Islet precursor cell (in vitro differentiated cells): ENCODE data around the gene QPCT.
"Not testable (repeated sequence)": the region's sequence is repeated elsewhere in the genome, so short reads cannot be mapped to it uniquely, and the experiment has no call there.

Experiments used
- DNase-seq: peaks from one replicate; pipeline ENCODE4 v3.0.0-alpha.2; 2018

Gene QPCT

DNA sequence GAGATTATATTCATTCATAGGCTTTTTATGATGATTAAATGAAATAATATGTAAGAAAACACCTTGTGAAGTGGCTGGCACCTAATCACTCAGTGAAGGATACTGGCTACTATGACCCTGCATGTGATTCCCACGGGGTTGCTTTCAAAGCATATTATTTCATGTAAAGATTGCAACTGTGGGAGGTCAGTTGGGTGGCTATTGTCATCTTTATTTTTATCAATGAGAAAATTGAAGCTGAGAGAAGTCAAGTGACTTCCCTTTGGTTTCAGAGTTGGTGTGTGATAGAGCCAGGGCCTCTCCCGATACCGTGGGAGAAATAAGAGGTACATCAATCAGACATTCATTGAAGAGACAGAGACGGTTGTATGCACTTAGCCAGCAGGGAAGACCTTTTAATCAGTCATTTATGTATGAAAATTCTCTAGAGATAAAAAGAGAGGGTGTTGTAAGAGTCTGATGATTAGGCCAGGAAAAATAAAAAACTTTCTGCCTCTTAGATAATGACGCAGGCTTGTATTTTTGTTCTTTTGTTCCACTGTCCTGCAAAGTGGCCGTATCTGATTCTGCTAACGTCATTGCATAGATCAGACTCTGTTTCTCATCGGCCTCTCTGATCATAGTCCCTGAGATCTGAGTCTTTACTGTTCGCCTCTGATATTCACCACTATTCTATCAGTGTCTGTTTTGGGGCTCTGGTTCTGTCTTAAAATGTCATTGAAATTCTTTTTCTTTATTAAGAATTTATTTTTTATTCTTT is 50.5 kb downstream of the QPCT start:
- no peak for DNase-seq

DNA sequence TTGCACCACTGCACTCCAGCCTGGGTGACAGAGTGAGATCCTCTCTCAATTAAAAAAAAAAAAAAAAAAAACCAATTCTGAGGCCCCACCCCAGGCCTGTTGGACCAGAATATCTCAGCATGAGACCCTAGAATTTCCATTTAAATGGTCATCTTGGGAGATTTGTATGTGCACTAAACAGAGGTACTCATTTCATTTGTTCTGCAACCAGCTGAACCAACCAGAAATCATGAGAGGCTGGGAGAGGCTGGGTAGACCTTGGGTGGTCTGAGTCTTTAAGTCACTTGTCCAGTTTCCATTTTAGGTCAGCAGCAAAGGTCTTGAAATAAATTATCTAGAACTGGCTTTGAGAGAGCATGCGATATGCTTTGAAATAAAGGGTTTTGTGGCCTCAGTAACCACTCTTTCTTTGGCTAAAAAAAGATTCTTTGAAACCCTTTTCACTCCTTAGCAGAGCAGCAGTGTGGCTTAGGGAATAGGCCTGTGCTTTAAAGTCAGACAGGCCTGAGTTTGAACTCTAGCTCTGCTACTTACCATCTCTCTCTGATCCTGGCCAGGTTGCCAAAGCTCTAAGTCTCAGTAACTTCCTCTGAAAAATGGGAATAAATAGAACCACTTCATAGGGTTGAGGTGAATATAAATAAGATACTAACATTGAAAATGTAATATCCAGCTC is 52.6 kb downstream of the QPCT start:
- no peak for DNase-seq

DNA sequence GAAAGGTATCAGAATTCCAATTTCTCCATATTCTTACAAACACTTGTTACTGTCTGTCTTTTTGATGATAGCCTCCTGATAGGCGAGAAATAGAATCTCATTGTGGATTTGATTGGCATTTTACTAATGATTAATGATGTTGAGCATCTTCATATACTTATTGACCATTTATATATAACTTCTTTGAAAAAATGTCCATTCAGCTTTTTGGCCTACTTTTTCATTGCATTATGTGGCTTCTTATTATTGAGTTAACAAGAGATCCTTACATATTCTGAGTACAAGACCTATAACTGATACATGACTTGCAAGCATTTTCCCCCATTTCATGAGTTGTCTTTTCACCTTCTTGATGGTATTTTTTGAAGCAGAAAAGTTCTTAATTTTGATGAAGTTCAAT is 54.6 kb downstream of the QPCT start:
- no peak for DNase-seq

DNA sequence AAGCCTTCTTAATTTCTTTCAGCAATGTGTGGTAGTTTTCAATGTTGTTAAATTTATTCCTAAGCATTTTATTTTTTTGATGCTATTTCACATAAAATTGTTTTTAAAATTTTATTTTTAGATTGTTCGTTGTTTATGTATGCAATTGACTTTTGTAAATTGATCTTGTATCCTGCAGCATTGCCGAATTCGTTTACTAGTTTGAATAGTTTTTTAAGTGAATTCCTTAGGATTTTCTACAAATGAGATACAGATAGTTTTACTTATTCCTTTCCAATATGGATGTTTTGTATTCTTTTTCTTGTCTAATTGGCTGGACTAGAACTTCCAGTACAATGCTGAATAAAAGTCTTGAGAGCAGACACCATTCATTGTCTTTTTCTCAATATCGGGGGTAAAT is 55.6 kb downstream of the QPCT start:
- no peak for DNase-seq

DNA sequence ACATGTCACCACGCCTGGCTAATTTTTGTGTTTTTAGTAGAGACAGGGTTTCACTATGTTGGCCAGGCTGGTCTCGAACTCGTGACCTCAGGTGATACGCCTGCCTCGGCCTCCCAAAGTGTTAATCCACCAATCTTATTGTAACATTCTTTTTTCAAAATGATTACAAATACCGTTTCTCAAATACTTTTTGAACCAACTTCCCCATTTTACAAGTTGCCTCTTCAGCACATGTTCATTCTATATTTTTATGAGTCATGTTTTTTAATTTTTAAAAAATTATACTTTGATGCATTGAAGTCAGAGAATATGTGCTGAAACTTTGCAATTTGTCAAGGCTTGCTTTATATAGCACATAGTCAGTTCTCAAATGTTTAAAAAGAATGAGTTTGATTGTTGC is 58.2 kb downstream of the QPCT start:
- DNase-seq = no peak

DNA sequence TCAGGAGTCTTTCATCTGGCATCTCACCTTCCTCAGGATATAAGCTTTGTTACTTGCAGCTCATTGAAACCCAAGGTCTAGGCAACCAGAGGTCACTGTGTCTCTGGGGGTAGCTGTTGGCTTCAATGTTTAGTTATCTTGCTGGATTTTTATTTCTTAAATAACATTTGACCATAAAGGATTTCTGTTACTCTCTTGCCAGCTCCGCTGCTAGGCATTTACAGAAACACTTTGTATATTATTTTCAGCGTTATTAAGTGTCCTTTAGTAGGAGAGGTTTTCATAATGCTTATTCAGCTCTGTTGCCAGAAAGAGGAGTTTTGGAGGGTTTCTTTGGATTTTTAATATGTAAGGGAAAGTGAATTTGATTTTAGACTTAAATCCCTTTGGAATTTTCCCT is 61.4 kb downstream of the QPCT start:
- DNase-seq = no peak

DNA sequence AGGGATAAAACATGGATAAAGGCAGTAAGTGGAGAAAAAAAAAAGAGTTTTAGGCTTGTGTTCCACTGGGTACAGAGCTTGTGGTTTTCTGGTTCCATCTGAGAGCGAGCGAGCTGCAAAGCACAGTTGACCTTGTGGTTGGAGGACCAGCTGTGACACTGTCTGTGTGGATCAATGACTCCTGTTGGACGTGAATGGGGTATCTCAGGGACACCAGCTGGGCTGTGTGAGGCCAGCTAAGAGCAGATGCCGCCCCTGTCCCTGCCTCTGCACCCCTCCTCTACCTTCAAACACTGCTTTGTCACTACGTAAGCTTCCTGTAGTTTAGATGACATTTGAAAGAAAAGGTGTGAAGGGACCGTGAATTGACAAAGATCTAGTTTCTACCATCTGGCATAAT is 67.8 kb downstream of the QPCT start:
- no peak for DNase-seq

DNA sequence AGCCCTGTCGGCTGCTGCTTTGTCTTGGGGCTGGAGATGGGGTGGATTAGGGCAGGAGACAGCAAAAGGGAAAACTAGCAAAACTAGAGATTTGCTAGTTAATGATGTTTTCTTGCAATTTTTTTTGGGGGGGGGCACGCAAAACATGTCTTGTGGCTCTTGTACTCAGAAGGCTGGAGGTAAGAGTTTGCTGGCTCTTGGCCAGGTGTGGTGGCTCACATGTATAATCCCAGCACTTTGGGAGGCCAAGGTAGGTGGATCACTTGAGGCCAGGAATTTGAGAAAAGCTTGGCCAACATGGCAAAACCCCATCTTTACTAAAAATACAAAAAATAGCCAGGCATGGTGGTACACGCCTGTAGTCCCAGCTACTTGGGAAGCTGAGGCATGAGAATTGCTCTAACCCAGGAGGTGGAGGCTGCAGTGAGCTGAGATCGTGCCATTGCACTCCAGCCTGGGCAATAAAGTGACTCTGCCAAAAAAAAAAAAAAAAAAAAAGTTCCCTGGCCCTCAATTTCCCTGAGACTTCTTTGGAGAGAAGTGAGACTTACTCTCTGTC is 69.6 kb downstream of the QPCT start:
- not testable (repeated sequence) for DNase-seq

DNA sequence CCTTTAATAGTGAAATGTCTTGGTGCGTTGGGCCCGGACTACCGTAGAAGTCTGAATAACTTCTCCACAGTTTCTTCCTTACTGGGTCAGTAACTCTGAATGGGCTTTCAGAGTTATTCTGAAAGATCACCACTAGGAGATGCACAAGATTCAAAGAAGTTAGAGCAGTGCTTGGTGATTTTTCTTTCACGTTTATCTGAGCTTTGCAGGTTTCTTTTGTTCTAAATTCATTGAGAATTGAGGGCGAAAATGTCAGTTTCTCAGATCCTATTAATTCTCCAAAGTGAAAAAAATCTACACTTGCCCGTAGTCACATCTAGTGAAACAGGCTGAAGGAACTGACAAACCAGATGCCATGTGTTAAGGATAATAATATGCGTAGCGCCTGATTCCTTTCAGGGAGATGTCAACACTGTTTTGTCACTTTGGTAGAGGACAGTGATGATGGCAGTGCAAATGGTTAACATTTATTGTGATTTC is 70.1 kb downstream of the QPCT start:
- no peak for DNase-seq

DNA sequence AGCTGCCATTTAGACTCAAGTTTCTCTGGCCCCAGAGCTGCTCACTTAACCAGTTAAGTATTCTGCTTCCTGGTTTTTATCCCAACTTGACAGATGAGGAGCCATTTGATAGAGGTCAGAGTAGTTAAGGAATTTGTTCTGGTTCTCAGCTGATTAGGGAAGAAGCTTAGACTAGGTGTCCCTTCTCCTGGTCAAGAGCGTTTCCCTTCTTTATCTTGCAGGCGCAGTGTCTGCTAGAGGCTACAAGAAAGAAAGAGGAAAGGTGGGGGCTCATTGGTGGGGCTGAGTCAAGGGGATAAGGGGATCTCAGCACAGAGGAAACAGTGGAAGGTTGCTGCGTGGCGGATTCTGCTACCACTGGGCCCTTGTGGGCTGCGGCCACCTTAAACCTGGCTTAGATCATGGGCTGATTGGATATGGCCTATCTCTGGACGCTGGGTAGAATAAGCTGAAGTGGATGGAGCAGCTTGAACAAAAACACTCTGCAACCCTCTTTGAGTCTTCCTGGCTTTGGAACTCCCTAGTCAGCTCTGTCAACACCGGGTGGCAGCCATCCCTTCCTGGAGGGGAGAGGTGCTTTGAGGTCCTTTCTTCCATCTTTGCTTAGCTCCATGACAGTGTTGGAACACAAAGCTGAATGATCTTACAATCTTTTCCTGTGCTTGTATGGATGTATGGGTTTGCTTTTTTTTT is 70.8 kb downstream of the QPCT start:
- DNase-seq = peak; percentile 76

DNA sequence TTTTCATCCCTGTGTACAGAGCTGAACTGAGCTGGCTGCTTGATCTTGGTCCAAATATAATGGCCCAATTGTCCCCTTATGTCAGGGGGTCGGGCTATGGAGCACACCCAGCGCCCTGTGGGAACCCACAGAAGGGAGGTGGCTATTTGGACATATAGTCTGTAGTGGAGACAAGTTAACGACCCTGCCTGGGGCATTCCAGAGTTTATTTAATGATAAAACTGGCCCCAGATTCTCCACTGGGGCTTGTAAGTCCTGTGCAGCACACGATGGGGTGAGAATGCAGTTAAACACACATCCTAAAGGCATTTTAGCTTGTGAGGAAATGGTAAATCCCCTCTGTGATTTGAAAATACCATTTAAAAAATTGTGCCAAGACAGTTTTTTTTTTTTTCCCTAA is 72.9 kb downstream of the QPCT start:
- no peak for DNase-seq

DNA sequence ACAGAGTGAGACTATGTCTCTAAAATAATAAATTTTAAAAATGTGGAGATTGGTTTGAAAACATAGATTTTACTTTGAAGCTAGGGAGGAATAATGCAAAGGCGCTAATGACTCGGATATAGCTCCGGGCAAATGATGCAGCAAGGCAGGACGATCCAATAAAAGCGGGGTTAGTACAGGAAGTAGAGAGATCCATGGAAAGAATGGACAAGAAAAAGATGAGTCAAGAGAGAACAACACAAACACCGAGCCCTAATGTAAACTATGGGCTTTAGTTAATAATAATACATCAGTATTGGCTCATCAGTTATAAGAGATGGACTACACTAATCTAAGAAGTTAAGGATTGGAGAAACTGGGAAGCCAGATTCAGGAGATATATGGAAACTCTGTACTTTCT is 74.5 kb downstream of the QPCT start:
- DNase-seq = no peak

DNA sequence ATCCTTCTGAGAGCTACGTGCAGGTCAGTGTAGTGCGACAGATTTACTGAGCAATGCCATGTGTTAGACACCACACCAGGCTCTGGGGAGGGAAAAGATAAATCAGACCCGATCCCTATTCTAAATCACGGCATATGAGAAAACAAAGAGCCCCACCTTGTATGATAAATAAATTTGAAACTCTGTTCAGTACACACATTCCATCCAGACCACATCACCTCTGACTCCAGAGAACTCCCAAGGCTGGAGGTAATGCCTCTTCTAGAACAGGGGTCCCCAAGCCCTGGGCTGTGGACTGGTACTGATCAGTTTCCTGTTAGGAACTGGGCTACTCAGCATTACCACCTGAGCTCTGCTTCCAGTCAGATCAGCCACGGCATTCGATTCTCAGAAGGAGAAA is 77.3 kb downstream of the QPCT start:
- DNase-seq = no peak

DNA sequence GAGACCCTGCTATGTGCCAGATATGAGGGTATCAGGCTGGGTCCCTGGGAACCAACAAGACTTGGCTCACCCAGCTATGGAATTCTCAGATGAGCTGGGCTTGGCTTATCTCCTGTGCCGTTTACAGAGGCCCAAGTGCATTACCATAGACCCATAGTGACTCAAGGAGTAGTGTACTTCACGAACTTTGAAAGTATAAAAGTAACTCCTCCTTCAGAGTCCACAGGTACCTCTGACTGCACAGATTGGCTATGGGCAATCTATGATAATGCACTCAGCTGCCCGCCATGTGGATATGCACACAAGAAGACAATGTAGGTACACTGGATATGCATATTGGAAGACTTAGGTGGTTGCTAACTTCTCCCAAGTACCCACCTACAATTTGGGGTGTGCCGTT is 78.4 kb downstream of the QPCT start:
- DNase-seq = no peak
